HepG2 (cell line): Measurements from ENCODE around the gene ZDHHC24. TPM values are rescaled to one million over a fixed set of nuclear protein-coding genes. Genes with fewer than 3 reads are reported as not detected.

Experiments
- JUND ChIP-seq: sonication (generic); formaldehyde crosslinking; IDR thresholded peaks from 2 replicates; pipeline ENCODE4 v1.8.0; 2022; ENCODE audit warnings: mild to moderate bottlenecking, missing genetic modification reagents
- MAZ ChIP-seq, 2 experiments: sonication (generic) in 1 of 2; formaldehyde crosslinking in 1 of 2; IDR thresholded peaks; 2 replicates each; pipeline versions ENCODE4 v1.5.0 to v1.6.1; 2012 to 2020; ENCODE audit warnings: low read depth in 2 of 2, mild to moderate bottlenecking in 2 of 2, borderline replicate concordance in 1 of 2, improper control_type of control experiment in 1 of 2, low read length in 1 of 2, missing genetic modification reagents in 1 of 2, moderate library complexity in 1 of 2
- ZMYM3 ChIP-seq: sonication (generic); formaldehyde crosslinking; IDR thresholded peaks from 2 replicates; pipeline ENCODE4 v1.5.1; 2020; ENCODE audit warnings: mild to moderate bottlenecking, missing genetic modification reagents
- ZNF142 ChIP-seq: sonication (generic); formaldehyde crosslinking; IDR thresholded peaks from 2 replicates; pipeline ENCODE4 v1.4.0; 2020; ENCODE audit warnings: missing genetic modification reagents
- ZNF747 ChIP-seq: sonication (generic); formaldehyde crosslinking; IDR thresholded peaks from 2 replicates; pipeline ENCODE4 v1.8.1; 2023; ENCODE audit warnings: missing genetic modification reagents, mild to moderate bottlenecking, borderline replicate concordance
- polyA plus RNA-seq, 8 experiments: library from polyadenylated mRNA; depleted of rRNA in 3 of 8; stranded (reverse) in 7 of 8; unstranded in 1 of 8; fragments of >200 nt; fragmentation: Illumina TruSeq in 4 of 8; extraction: Trizol in 4 of 8; gene quantifications; 2 replicates each; pipeline versions ENCODE4 v1.2.1 to v1.2.3, GENCODE V29; 2011 to 2016; ENCODE audit warnings: low read depth in 4 of 8, missing spikeins in 1 of 8, mixed read lengths in 1 of 8; ENCODE audit not compliant: insufficient read depth in 1 of 8
- total RNA-seq, 5 experiments: library from RNA; depleted of rRNA; stranded (reverse); fragments of >200 nt; fragmentation: Illumina TruSeq; extraction: Trizol; gene quantifications; 2 replicates each; pipeline ENCODE4 v1.2.3, GENCODE V29; 2016; ENCODE audit warnings: low read depth in 1 of 5
- TF ChIP-seq, protein P1 (sequence below): sonication (generic); formaldehyde crosslinking; IDR thresholded peaks from 2 replicates; pipeline ENCODE4 v1.4.0; 2020; ENCODE audit warnings: mild to moderate bottlenecking, missing genetic modification reagents, borderline replicate concordance

Gene ZDHHC24
- total and polyA plus RNA-seq, 2 of the 13 experiments (the other 11 are each of a cell fraction or from before 2014, with no cell fraction given): 4.3 TPM

DNA sequence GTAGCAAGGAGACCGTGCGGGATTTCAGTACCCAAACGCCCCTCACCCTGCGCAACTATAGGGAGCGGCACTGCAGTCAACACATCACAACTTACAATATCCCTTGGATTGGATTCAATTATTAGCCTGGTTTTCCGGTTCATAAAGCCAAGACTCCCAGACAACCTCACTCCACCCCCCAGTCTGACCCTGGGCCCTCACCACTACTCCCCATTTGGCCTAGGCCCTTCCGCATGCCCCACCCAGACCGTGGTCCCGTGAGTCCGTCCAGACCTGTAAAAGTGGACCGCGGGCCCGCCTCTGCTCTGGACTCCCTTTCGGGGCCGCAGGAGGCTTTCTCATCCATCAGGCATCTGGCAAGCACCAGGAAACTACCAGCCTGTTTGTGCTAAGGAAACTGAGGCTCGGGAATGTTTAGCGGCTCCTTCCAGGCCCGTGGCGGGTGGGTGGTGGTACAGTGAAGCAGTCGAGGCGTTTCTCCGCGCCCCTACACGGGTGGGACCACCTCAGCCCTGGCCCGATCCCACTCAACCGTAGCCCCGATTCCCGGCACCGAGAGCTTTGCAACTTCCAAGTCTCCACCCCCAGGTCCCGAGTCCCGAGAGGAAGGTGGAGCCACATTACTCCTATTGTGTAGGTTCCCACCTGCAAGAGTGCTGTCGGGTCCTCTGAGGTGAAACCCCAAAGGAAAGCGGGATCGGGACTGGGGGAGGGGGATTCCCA lies 66.3 kb downstream of the ZDHHC24 start (continued):
- TF ChIP-seq MAZ (IDR thresholded peaks at IDR 0.05; ENCODE audit: borderline replicate concordance, low read depth, low read length): no peak
- TF ChIP-seq MAZ (CRISPR knock-in tag; IDR thresholded peaks at IDR 0.05; ENCODE audit: low read depth): peak; percentile 2; the same call in 1 of the 2 replicates
- TF ChIP-seq ZMYM3: no peak
- TF ChIP-seq, protein P1, sequence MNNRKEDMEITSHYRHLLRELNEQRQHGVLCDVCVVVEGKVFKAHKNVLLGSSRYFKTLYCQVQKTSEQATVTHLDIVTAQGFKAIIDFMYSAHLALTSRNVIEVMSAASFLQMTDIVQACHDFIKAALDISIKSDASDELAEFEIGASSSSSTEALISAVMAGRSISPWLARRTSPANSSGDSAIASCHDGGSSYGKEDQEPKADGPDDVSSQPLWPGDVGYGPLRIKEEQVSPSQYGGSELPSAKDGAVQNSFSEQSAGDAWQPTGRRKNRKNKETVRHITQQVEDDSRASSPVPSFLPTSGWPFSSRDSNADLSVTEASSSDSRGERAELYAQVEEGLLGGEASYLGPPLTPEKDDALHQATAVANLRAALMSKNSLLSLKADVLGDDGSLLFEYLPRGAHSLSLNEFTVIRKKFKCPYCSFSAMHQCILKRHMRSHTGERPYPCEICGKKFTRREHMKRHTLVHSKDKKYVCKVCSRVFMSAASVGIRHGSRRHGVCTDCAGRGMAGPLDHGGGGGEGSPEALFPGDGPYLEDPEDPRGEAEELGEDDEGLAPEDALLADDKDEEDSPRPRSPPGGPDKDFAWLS (CRISPR knock-in tag): 0 out of 2 replicates have a peak, but pooled peaks have one; percentile 7
- TF ChIP-seq ZNF747: 0 out of 2 replicates have a peak, but pooled peaks have one; percentile 25
- TF ChIP-seq JUND (CRISPR knock-in tag): peak; percentile 35; the same call in 1 of the 2 replicates
- TF ChIP-seq ZNF142 (CRISPR knock-in tag): 0 out of 2 replicates have a peak, but pooled peaks have one; percentile 15
